ENCODE measurements around the gene PLEKHG5.

PLEKHG5 gene

GRCh38 chr1:6497867-6498575 lies 6.6 kb upstream of the PLEKHG5 start:
- H3K4me1 ChIP-seq (ENCODE audit: insufficient read depth, poor library complexity, severe bottlenecking): no peaks in the 10 kb centered on the region
- ATAC-seq (ENCODE audit: low read depth) (no peak), DNase-seq (ENCODE audit: low spot score) (no peak)
- H3K36me3 ChIP-seq (ENCODE audit: low read depth): no peaks in the 10 kb centered on the region
- H3K4me3 ChIP-seq (ENCODE audit: severe bottlenecking): peak overlapping the region; percentile 58
- H3K27ac ChIP-seq (ENCODE audit: poor library complexity, severe bottlenecking): peak overlapping the region; percentile 34
- H3K9me3 ChIP-seq (ENCODE audit: severe bottlenecking): no peaks in the 10 kb centered on the region
- H3K27me3 ChIP-seq (ENCODE audit: insufficient read depth, poor library complexity, severe bottlenecking): no peaks in the 10 kb centered on the region
- no peak for TF ChIP-seq CTCF (IDR thresholded peaks at IDR 0.05; ENCODE audit: poor library complexity, severe bottlenecking)

DNA sequence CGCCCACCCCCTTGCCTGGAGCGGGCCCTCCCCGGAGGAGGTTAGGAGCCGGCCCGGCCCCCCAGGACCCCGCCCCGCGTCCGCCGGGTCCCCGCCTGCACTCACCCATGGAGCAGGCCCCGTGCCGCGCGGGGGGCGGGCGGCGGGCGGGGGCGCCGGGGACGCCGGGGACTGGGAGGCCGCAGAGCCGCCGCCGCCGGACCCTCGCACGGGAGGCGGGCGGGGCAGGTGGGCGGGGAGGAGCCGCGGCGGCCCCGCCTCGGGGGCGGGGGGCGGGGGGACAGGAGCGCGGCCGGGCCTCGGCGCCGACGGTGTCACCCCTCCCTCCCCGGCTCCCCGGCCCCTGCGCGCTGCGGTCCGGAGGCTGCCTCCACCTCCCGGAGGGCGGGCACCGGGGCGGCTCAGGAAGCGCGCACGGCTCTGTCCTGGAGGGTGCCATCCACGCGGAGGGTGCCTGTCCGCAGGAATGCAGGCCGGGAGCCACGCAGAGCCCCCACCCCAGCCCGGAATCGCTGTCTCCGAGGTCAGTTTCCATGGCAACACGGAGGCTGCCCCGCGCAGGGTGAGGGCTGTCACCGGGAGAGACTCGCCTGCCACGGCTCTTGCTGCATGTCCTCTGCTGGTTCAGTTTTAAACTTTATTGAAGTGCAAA lies 5.9 kb upstream of the PLEKHG5 start:
- no peaks in the 10 kb centered on the region for H3K27me3 ChIP-seq (ENCODE audit: insufficient read depth, poor library complexity, severe bottlenecking)
- no peaks in the 10 kb centered on the region for H3K36me3 ChIP-seq (ENCODE audit: low read depth)
- peaks cover 1% of the 10 kb centered on the region for H3K4me1 ChIP-seq (ENCODE audit: insufficient read depth, poor library complexity, severe bottlenecking)
- H3K9me3 ChIP-seq (ENCODE audit: severe bottlenecking): no peaks in the 10 kb centered on the region
- peak overlapping the region; percentile 34 for H3K27ac ChIP-seq (ENCODE audit: poor library complexity, severe bottlenecking)
- H3K4me3 ChIP-seq (ENCODE audit: severe bottlenecking): peak overlapping the region; percentile 58
- DNase-seq (ENCODE audit: low spot score) (peak; percentile 64), ATAC-seq (ENCODE audit: low read depth) (peak; percentile 71)
- TF ChIP-seq CTCF (IDR thresholded peaks at IDR 0.05; ENCODE audit: poor library complexity, severe bottlenecking): no peak

GRCh38 chr1:6496890-6497214 lies 5.4 kb upstream of the PLEKHG5 start:
- H3K4me3 ChIP-seq (ENCODE audit: severe bottlenecking): peak overlapping the region; percentile 58
- no peak for TF ChIP-seq CTCF (IDR thresholded peaks at IDR 0.05; ENCODE audit: poor library complexity, severe bottlenecking)
- H3K27me3 ChIP-seq (ENCODE audit: insufficient read depth, poor library complexity, severe bottlenecking): no peaks in the 10 kb centered on the region
- H3K27ac ChIP-seq (ENCODE audit: poor library complexity, severe bottlenecking): peak overlapping the region; percentile 34
- ATAC-seq (ENCODE audit: low read depth) (no peak), DNase-seq (ENCODE audit: low spot score) (no peak)
- no peaks in the 10 kb centered on the region for H3K9me3 ChIP-seq (ENCODE audit: severe bottlenecking)
- no peaks in the 10 kb centered on the region for H3K36me3 ChIP-seq (ENCODE audit: low read depth)
- peaks cover 6% of the 10 kb centered on the region for H3K4me1 ChIP-seq (ENCODE audit: insufficient read depth, poor library complexity, severe bottlenecking)

GRCh38 chr1:6496365-6496721 lies 4.9 kb upstream of the PLEKHG5 start:
- TF ChIP-seq CTCF (IDR thresholded peaks at IDR 0.05; ENCODE audit: poor library complexity, severe bottlenecking): no peak
- H3K36me3 ChIP-seq (ENCODE audit: low read depth): no peaks in the 10 kb centered on the region
- no peak for ATAC-seq (ENCODE audit: low read depth)
- no peak for DNase-seq (ENCODE audit: low spot score)
- H3K4me3 ChIP-seq (ENCODE audit: severe bottlenecking): peak overlapping the region; percentile 58
- H3K27me3 ChIP-seq (ENCODE audit: insufficient read depth, poor library complexity, severe bottlenecking): no peaks in the 10 kb centered on the region
- H3K27ac ChIP-seq (ENCODE audit: poor library complexity, severe bottlenecking): peak overlapping the region; percentile 34
- H3K9me3 ChIP-seq (ENCODE audit: severe bottlenecking): no peaks in the 10 kb centered on the region
- peaks cover 9% of the 10 kb centered on the region for H3K4me1 ChIP-seq (ENCODE audit: insufficient read depth, poor library complexity, severe bottlenecking)

Data from RWPE2 (cell line).